ENCODE data around the gene ZC2HC1C. TPM values are rescaled to one million over a fixed set of nuclear protein-coding genes. Genes with fewer than 3 reads are reported as not detected.

ZC2HC1C gene
- total RNA-seq, 2 donors from 2014 or later = 3.2 to 4.6 TPM

DNA sequence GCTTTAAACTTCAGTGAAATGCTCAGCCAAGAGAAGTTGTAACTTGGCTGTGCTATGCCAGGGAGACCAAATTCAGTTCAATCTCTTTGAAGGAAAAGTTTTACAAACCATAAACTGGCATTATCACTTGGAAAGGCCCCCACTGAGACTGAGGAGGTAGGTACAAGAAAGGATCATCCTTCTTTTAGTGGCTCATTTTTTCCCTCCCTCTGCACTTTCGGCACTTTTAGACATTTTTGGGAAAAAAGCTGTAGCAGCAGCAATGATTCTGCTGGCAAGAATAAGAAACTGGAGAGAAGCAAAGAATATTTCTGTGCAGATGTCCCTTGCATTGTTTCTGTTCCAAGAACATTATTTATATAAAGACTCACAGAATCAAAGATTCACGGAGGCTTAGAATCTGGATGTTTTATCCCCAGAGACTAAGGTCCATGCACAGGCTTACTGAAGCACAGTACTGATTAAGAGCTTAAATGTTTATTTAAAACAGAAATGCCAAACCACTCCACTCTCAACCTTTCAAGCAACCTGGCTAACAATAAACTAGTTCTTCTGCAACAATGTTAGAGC, 12.3 kb downstream of the ZC2HC1C start:
- intact Hi-C loops (cut with DNase I) = no loop called here
- Histone ChIP-seq H3K27ac (no peak overlapping the region), H3K4me1 (no peaks in the 10 kb centered on the region), H3K36me3 (peaks cover 5% of the 10 kb centered on the region), H3K4me3 (no peak overlapping the region), H3K9me3 (no peaks in the 10 kb centered on the region), H3K9ac (ENCODE audit: low read depth in 2 of 2, low read length in 2 of 2) (no peak overlapping the region), H3K27me3 (no peaks in the 10 kb centered on the region)
- DNase-seq = no peak
- TF ChIP-seq, protein P1, sequence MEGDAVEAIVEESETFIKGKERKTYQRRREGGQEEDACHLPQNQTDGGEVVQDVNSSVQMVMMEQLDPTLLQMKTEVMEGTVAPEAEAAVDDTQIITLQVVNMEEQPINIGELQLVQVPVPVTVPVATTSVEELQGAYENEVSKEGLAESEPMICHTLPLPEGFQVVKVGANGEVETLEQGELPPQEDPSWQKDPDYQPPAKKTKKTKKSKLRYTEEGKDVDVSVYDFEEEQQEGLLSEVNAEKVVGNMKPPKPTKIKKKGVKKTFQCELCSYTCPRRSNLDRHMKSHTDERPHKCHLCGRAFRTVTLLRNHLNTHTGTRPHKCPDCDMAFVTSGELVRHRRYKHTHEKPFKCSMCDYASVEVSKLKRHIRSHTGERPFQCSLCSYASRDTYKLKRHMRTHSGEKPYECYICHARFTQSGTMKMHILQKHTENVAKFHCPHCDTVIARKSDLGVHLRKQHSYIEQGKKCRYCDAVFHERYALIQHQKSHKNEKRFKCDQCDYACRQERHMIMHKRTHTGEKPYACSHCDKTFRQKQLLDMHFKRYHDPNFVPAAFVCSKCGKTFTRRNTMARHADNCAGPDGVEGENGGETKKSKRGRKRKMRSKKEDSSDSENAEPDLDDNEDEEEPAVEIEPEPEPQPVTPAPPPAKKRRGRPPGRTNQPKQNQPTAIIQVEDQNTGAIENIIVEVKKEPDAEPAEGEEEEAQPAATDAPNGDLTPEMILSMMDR (IDR thresholded peaks at IDR 0.05) = no peak

DNA sequence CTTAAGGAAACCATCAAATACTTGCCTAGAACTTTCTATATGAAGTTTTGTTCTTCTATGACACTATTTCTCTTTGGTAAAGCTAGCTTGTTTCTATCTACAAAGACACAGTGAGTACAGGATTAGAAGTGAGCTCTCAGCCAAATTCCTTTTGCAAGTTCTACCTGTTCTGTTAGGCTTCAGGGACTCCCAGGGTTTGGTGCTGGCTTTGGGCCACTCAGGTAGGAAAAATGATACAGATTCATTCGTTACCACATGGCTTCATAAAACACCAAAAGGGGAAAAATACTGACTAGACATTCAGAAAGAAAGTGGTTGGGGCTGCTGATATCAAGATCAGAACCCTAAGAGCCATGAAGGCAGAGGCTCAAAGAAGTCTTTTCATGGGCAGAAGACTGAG, 13.8 kb downstream of the ZC2HC1C start:
- no peak overlapping the region for H3K27ac ChIP-seq
- peaks cover 16% of the 10 kb centered on the region for H3K36me3 ChIP-seq
- no peak overlapping the region for H3K4me3 ChIP-seq
- H3K9me3 ChIP-seq = no peaks in the 10 kb centered on the region
- TF ChIP-seq, protein P1 (IDR thresholded peaks at IDR 0.05) = no peak
- H3K4me1 ChIP-seq = no peaks in the 10 kb centered on the region
- intact Hi-C loops (cut with DNase I) = no loop called here
- no peak overlapping the region for H3K9ac ChIP-seq (ENCODE audit: low read depth in 2 of 2, low read length in 2 of 2)
- H3K27me3 ChIP-seq = no peaks in the 10 kb centered on the region
- no peak for DNase-seq

DNA sequence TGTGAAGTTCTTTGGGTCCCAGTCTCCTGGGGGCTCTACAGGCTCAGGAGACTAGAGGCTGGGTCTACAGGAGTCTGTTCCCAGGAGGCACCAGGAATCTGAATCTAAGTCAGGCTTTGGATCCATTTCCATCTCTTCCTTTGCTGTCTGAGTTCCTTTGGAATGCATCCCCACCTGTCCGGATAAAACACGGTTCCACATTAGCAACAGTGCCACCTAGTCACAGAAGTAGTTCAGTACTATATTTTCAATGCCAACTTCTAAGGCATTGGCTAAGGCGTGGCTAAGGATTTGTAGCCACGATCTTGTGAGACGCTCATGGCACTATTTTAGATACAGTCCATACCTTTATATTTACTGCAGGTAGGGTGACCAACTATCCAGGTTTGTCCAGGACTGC, 15.1 kb downstream of the ZC2HC1C start:
- no peak overlapping the region for H3K9ac ChIP-seq (ENCODE audit: low read depth in 2 of 2, low read length in 2 of 2)
- DNase-seq = peak; percentile 23
- no peak overlapping the region for H3K27ac ChIP-seq
- H3K36me3 ChIP-seq = peaks cover 16% of the 10 kb centered on the region
- no peaks in the 10 kb centered on the region for H3K27me3 ChIP-seq
- no peaks in the 10 kb centered on the region for H3K9me3 ChIP-seq
- TF ChIP-seq, protein P1 (IDR thresholded peaks at IDR 0.05) = peak; percentile 13
- intact Hi-C loops (cut with DNase I) = no loop called here
- H3K4me1 ChIP-seq = no peaks in the 10 kb centered on the region
- no peak overlapping the region for H3K4me3 ChIP-seq

DNA sequence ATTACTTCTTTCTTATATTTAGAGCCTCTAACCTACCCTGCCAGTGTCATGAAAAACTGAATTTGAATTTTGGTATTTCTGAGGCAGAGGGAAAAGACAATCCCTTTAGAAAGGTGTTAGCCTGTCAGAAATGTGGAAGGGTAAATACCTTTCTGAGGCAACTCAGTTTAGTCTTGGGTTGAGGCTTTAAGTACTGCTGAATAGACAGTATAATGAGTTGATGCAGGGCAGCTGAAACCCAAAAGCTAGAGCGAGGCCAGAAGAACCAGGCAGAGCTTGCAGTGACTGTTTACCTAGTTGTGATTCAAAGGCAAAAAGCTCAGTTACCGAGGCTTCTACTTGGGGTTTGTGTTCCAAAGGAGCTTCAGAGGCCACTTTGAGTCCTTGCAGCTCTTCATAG, 18.7 kb downstream of the ZC2HC1C start:
- no peaks in the 10 kb centered on the region for H3K9me3 ChIP-seq
- H3K4me3 ChIP-seq = no peak overlapping the region
- DNase-seq = no peak
- intact Hi-C loops (cut with DNase I) = loop anchor here (2.0 to 5.0 kb wide), 2 partner anchors 141 to 226 kb away; no protein-coding TSS in a partner anchor
- no peak overlapping the region for H3K27ac ChIP-seq
- TF ChIP-seq, protein P1 (IDR thresholded peaks at IDR 0.05) = no peak
- peaks cover 19% of the 10 kb centered on the region for H3K36me3 ChIP-seq
- H3K4me1 ChIP-seq = no peaks in the 10 kb centered on the region
- no peak overlapping the region for H3K9ac ChIP-seq (ENCODE audit: low read depth in 2 of 2, low read length in 2 of 2)
- H3K27me3 ChIP-seq = no peaks in the 10 kb centered on the region

DNA sequence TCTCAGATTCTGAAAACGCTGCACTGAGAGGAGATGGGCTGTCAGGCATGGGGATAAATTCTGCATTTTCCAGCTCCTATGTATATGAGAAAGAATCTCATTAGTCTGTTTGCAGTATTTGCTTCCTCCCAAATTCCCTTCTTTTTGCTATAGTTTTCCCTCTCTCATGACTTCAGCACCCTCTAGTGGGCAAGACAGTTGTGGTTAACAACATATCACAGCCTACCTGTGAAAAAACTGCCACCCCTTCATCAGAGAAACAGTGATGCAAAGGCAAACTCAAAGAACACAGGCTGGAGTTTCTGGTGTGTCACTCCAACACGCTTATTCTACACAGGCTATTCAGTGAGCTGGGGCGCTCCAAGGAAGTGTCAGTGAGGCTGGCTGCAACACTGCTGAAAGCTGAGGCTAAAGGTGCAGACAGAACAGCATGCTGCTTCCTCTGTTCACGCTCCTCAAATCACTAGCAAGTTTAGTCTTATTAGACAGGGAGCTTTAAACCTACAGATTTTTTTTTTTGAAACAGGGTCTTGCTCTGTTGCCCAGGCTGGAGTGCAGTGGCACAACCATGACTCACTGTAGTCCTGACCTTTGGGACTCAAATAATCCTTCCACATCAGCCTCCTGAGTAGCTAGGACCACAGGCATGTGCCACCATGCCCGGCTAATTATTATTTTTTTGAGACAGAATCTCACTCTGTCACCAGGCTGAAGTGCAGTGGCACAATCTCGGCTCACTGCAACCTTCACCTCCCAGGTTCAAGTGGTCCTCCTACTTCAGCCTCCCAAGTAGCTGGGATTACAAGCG, 19.3 kb downstream of the ZC2HC1C start:
- Histone ChIP-seq H3K36me3 (peaks cover 25% of the 10 kb centered on the region), H3K27me3 (no peaks in the 10 kb centered on the region), H3K4me1 (no peaks in the 10 kb centered on the region), H3K9ac (ENCODE audit: low read depth in 2 of 2, low read length in 2 of 2) (no peak overlapping the region), H3K27ac (no peak overlapping the region), H3K4me3 (no peak overlapping the region), H3K9me3 (no peaks in the 10 kb centered on the region)
- peak; percentile 72 for DNase-seq
- intact Hi-C loops (cut with DNase I) = loop anchor here (2.0 to 5.0 kb wide), 2 partner anchors 142 to 226 kb away; no protein-coding TSS in a partner anchor
- TF ChIP-seq, protein P1 (IDR thresholded peaks at IDR 0.05) = peak; percentile 61

Measured in colonic mucosa (tissue), 4 donors.